H1 (cell line): Measurements from ENCODE around the gene RER1.

Source experiments
- CREB1 ChIP-seq: IDR thresholded peaks from 2 replicates; pipeline ENCODE4 v1.6.1; 2012; ENCODE audit warnings: inconsistent platforms
- CTCF ChIP-seq, 3 experiments: IDR thresholded peaks; 1 replicate in 2 of 3; 2 replicates in 1 of 3; pipeline versions ENCODE4 v1.5.1 to v1.6.1; 2011; ENCODE audit warnings: low read length in 3 of 3, mild to moderate bottlenecking in 3 of 3, inconsistent platforms in 2 of 3, low read depth in 1 of 3, moderate library complexity in 1 of 3; ENCODE audit not compliant: insufficient read depth in 1 of 3; ENCODE audit errors: control extremely low read depth in 1 of 3
- EP300 ChIP-seq, 2 experiments: IDR thresholded peaks; 1 replicate in 1 of 2; 2 replicates in 1 of 2; pipeline ENCODE4 v1.6.1; 2011 to 2012; ENCODE audit warnings: low read depth in 2 of 2, low read length in 2 of 2, mild to moderate bottlenecking in 2 of 2, borderline replicate concordance in 1 of 2, inconsistent platforms in 1 of 2, moderate library complexity in 1 of 2
- EZH2 ChIP-seq: fragments of 200-600 bp; sonication (generic); IDR thresholded peaks from 2 replicates; pipeline ENCODE4 v1.7.1; 2012; ENCODE audit warnings: low read depth, mild to moderate bottlenecking, moderate library complexity, low read length, inconsistent platforms; ENCODE audit not compliant: severe bottlenecking
- FOSL1 ChIP-seq: IDR thresholded peaks from 2 replicates; pipeline ENCODE4 v1.6.1; 2011; ENCODE audit warnings: mild to moderate bottlenecking, low read depth, low read length, moderate library complexity; ENCODE audit not compliant: insufficient read depth
- JUND ChIP-seq: IDR thresholded peaks from 2 replicates; pipeline ENCODE4 v1.6.1; 2011; ENCODE audit warnings: mild to moderate bottlenecking, improper control_type of control experiment, low read length
- POLR2A ChIP-seq, 2 experiments: IDR thresholded peaks; 1 replicate in 1 of 2; 2 replicates in 1 of 2; pipeline ENCODE4 v1.6.1; 2011; ENCODE audit warnings: low read depth in 2 of 2, low read length in 2 of 2, mild to moderate bottlenecking in 2 of 2; ENCODE audit errors: control extremely low read depth in 1 of 2
- SIN3A ChIP-seq, 2 experiments: IDR thresholded peaks in 1 of 2; conservative IDR thresholded peaks in 1 of 2; 2 replicates each; pipeline ENCODE4 v1.6.1; 2011 to 2012; ENCODE audit warnings: low read length in 2 of 2, improper control_type of control experiment in 1 of 2, low read depth in 1 of 2, mild to moderate bottlenecking in 1 of 2
- SIRT6 ChIP-seq: IDR thresholded peaks from one replicate; pipeline ENCODE4 v1.7.1; 2012; ENCODE audit warnings: low read length, inconsistent platforms
- SIX5 ChIP-seq: IDR thresholded peaks from 2 replicates; pipeline ENCODE4 v1.6.1; 2011; ENCODE audit warnings: mild to moderate bottlenecking, low read depth, low read length
- SUZ12 ChIP-seq: fragments of 200-600 bp; sonication (generic); IDR thresholded peaks from 2 replicates; pipeline ENCODE4 v1.6.1; 2012; ENCODE audit warnings: mild to moderate bottlenecking, inconsistent platforms, low read length, moderate library complexity, mixed read lengths
- YY1 ChIP-seq: IDR thresholded peaks from 2 replicates; pipeline ENCODE4 v1.6.1; 2011; ENCODE audit warnings: low read depth, mild to moderate bottlenecking, low read length

GRCh38 chr1:2389644-2390043 lies 2.0 kb upstream of the RER1 start:
- TF ChIP-seq JUND (no peak), EP300 (IDR thresholded peaks at IDR 0.05; ENCODE audit: borderline replicate concordance in 1 of 2, low read depth in 2 of 2, low read length in 2 of 2) (no peak), EZH2 (no peak), SUZ12 (no peak), POLR2A (IDR thresholded peaks at IDR 0.05; ENCODE audit: control extremely low read depth in 1 of 2, low read depth in 2 of 2, low read length in 2 of 2) (no peak), CTCF (IDR thresholded peaks at IDR 0.05; ENCODE audit: control extremely low read depth in 1 of 3, insufficient read depth in 1 of 3, low read depth in 1 of 3, low read length in 3 of 3) (no peak), FOSL1 (no peak), YY1 (no peak), SIX5 (no peak), CREB1 (no peak), SIN3A (conservative IDR thresholded peaks at IDR 0.05 in 1 of 2, IDR thresholded peaks at IDR 0.05 in 1 of 2; ENCODE audit: low read depth in 1 of 2, low read length in 2 of 2) (no peak), SIRT6 (no peak)
